DMS53 (cell line): Measurements from ENCODE around the gene BNIP5.
A peak's percentile ranks its signal among the peaks of the same experiment; 100 is the strongest.

Experiments
- DNase-seq: peaks from one replicate; lab custom pipeline; 2025; lab: John Stamatoyannopoulos, UW

The BNIP5 gene

GRCh38 chr6:36336779-36337241 lies at the start of gene BNIP5:
Gene BNIP5, minus strand, starts transcription at chr6:36336888. Its CDS starts 6,198 bp downstream, at chr6:36330690.
- peak; percentile 14 for DNase-seq

GRCh38 chr6:36384095-36384494 lies 47.4 kb upstream of the BNIP5 start:
- DNase-seq, result no peak

GRCh38 chr6:36383606-36384005 lies 46.9 kb upstream of the BNIP5 start:
- peak; percentile 84 for DNase-seq

- no peak for DNase-seq
These were observed 46.3 kb upstream of the BNIP5 start for GRCh38 chr6:36382976-36383375.

GRCh38 chr6:36381502-36382389 lies 45.1 kb upstream of the BNIP5 start:
- DNase-seq, result no peak

- no peak for DNase-seq
These were observed 43.5 kb upstream of the BNIP5 start for GRCh38 chr6:36380166-36380565.

GRCh38 chr6:36378936-36379335 lies 42.2 kb upstream of the BNIP5 start:
- DNase-seq, result no peak

- no peak for DNase-seq
These were observed 41.7 kb upstream of the BNIP5 start for GRCh38 chr6:36378243-36378920.

GRCh38 chr6:36377594-36377993 lies 40.9 kb upstream of the BNIP5 start:
- DNase-seq, result no peak

GRCh38 chr6:36376742-36377141 lies 40.1 kb upstream of the BNIP5 start:
- DNase-seq, result no peak

GRCh38 chr6:36376183-36376582 lies 39.5 kb upstream of the BNIP5 start:
- DNase-seq, result no peak

- no peak for DNase-seq
These were observed 39.0 kb upstream of the BNIP5 start for GRCh38 chr6:36375644-36376155.

GRCh38 chr6:36374972-36375371 lies 38.3 kb upstream of the BNIP5 start:
- no peak for DNase-seq

GRCh38 chr6:36374194-36374593 lies 37.5 kb upstream of the BNIP5 start:
- no peak for DNase-seq

GRCh38 chr6:36373368-36374019 lies 36.8 kb upstream of the BNIP5 start:
- no peak for DNase-seq

GRCh38 chr6:36372088-36372487 lies 35.4 kb upstream of the BNIP5 start:
- no peak for DNase-seq

GRCh38 chr6:36371211-36371610 lies 34.5 kb upstream of the BNIP5 start:
- DNase-seq, result no peak

- DNase-seq, result no peak
These were observed 34.0 kb upstream of the BNIP5 start for GRCh38 chr6:36370638-36371037.

GRCh38 chr6:36368921-36369865 lies 32.5 kb upstream of the BNIP5 start:
- DNase-seq, result peak; percentile 10

GRCh38 chr6:36368421-36368820 lies 31.7 kb upstream of the BNIP5 start:
- no peak for DNase-seq

GRCh38 chr6:36367743-36368142 lies 31.1 kb upstream of the BNIP5 start:
- DNase-seq, result no peak
